ENCODE data around the gene APOA5. TPM values are rescaled to one million over a fixed set of nuclear protein-coding genes. Genes with fewer than 3 reads are reported as not detected.

Gene APOA5
- total and polyA plus RNA-seq, 2 experiments from 2014 or later: 0.18 to 0.35 TPM

- Histone ChIP-seq H3K4me3 (peak within 1 kb of the TSS; percentile 76), H3K27ac (ENCODE audit: low read depth) (peak within 1 kb of the TSS; percentile 91), H3K27me3 (ENCODE audit: insufficient read depth) (no peaks in the 10 kb centered on the region), H3K79me2 (replicated peaks; ENCODE audit: insufficient read depth) (peaks cover 34% of the 10 kb centered on the region), H3K4me1 (ENCODE audit: insufficient read depth) (peaks cover 20% of the 10 kb centered on the region), H2AFZ (peak within 1 kb of the TSS; percentile 92), H4K20me1 (replicated peaks; ENCODE audit: insufficient read depth) (no peaks in the 10 kb centered on the region), H3K9me2 (ENCODE audit: insufficient read depth) (no peaks in the 10 kb centered on the region), H3K36me3 (ENCODE audit: insufficient read depth) (peaks cover 6% of the 10 kb centered on the region; the same call in 1 of the 2 replicates), H3K4me2 (peak within 1 kb of the TSS; percentile 87), H3F3A (replicated peaks; ENCODE audit: low read depth) (0 out of 2 replicates have a peak, but pooled peaks cover 5% of the 10 kb centered on the region)
- Mint-ChIP-seq H3K27me3 (ENCODE audit: insufficient read depth, low read depth, poor library complexity) (peaks cover 4% of the 10 kb centered on the region), H3K27ac (peak within 1 kb of the TSS; percentile 92), H3K4me3 (peak within 1 kb of the TSS; percentile 94), H3K4me1 (peaks cover 20% of the 10 kb centered on the region), H3K36me3 (ENCODE audit: low read depth) (peaks cover 41% of the 10 kb centered on the region), H3K9me3 (no peaks in the 10 kb centered on the region)
- ATAC-seq (peak; percentile 95), DNase-seq (ENCODE audit: low spot score) (peak; percentile 96)
- TF ChIP-seq POLR2AphosphoS5 (IDR thresholded peaks at IDR 0.05; ENCODE audit: low read depth) (peak; percentile 78), EZH2 (IDR thresholded peaks at IDR 0.05; ENCODE audit: low read depth, unreplicated experiment) (no peak), NANOG (IDR thresholded peaks at IDR 0.05; ENCODE audit: borderline replicate concordance) (no peak), JUNB (IDR thresholded peaks at IDR 0.05; ENCODE audit: unreplicated experiment) (no peak), REST (IDR thresholded peaks at IDR 0.05; ENCODE audit: unreplicated experiment) (no peak), STAT1 (IDR thresholded peaks at IDR 0.05; ENCODE audit: unreplicated experiment) (no peak), CREB1 (CRISPR knock-in tag; IDR thresholded peaks at IDR 0.05; ENCODE audit: low read depth) (peak; percentile 55)
- TF ChIP-seq, protein P1, sequence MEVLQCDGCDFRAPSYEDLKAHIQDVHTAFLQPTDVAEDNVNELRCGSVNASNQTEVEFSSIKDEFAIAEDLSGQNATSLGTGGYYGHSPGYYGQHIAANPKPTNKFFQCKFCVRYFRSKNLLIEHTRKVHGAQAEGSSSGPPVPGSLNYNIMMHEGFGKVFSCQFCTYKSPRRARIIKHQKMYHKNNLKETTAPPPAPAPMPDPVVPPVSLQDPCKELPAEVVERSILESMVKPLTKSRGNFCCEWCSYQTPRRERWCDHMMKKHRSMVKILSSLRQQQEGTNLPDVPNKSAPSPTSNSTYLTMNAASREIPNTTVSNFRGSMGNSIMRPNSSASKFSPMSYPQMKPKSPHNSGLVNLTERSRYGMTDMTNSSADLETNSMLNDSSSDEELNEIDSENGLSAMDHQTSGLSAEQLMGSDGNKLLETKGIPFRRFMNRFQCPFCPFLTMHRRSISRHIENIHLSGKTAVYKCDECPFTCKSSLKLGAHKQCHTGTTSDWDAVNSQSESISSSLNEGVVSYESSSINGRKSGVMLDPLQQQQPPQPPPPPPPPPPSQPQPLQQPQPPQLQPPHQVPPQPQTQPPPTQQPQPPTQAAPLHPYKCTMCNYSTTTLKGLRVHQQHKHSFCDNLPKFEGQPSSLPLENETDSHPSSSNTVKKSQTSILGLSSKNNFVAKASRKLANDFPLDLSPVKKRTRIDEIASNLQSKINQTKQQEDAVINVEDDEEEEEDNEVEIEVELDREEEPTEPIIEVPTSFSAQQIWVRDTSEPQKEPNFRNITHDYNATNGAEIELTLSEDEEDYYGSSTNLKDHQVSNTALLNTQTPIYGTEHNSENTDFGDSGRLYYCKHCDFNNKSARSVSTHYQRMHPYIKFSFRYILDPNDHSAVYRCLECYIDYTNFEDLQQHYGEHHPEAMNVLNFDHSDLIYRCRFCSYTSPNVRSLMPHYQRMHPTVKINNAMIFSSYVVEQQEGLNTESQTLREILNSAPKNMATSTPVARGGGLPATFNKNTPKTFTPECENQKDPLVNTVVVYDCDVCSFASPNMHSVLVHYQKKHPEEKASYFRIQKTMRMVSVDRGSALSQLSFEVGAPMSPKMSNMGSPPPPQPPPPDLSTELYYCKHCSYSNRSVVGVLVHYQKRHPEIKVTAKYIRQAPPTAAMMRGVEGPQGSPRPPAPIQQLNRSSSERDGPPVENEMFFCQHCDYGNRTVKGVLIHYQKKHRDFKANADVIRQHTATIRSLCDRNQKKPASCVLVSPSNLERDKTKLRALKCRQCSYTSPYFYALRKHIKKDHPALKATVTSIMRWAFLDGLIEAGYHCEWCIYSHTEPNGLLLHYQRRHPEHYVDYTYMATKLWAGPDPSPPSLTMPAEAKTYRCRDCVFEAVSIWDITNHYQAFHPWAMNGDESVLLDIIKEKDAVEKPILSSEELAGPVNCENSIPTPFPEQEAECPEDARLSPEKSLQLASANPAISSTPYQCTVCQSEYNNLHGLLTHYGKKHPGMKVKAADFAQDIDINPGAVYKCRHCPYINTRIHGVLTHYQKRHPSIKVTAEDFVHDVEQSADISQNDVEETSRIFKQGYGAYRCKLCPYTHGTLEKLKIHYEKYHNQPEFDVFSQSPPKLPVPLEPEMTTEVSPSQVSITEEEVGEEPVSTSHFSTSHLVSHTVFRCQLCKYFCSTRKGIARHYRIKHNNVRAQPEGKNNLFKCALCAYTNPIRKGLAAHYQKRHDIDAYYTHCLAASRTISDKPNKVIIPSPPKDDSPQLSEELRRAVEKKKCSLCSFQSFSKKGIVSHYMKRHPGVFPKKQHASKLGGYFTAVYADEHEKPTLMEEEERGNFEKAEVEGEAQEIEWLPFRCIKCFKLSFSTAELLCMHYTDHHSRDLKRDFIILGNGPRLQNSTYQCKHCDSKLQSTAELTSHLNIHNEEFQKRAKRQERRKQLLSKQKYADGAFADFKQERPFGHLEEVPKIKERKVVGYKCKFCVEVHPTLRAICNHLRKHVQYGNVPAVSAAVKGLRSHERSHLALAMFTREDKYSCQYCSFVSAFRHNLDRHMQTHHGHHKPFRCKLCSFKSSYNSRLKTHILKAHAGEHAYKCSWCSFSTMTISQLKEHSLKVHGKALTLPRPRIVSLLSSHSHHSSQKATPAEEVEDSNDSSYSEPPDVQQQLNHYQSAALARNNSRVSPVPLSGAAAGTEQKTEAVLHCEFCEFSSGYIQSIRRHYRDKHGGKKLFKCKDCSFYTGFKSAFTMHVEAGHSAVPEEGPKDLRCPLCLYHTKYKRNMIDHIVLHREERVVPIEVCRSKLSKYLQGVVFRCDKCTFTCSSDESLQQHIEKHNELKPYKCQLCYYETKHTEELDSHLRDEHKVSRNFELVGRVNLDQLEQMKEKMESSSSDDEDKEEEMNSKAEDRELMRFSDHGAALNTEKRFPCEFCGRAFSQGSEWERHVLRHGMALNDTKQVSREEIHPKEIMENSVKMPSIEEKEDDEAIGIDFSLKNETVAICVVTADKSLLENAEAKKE (CRISPR knock-in tag; IDR thresholded peaks at IDR 0.05): no peak
- TF ChIP-seq, protein P2, sequence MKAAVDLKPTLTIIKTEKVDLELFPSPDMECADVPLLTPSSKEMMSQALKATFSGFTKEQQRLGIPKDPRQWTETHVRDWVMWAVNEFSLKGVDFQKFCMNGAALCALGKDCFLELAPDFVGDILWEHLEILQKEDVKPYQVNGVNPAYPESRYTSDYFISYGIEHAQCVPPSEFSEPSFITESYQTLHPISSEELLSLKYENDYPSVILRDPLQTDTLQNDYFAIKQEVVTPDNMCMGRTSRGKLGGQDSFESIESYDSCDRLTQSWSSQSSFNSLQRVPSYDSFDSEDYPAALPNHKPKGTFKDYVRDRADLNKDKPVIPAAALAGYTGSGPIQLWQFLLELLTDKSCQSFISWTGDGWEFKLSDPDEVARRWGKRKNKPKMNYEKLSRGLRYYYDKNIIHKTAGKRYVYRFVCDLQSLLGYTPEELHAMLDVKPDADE (IDR thresholded peaks at IDR 0.05): peak; percentile 76
Observed at GRCh38 chr11:116772443-116773202, 19.1 kb downstream of the APOA5 start, which contains the start of gene BUD13. BUD13 (minus strand) TSS chr11:116772987; CDS start chr11:116772964, 23 bp downstream.
